ENCODE measurements around the gene PDZD2.

GRCh38 chr5:32143617-32144377 is 504.9 kb downstream of the PDZD2 start:
- TF ChIP-seq CTCF (IDR thresholded peaks at IDR 0.05): no peak
- TF ChIP-seq POLR2A (IDR thresholded peaks at IDR 0.05): no peak

Data from stomach (tissue), 4 donors.